SK-N-SH (cell line): ENCODE data around the gene TLCD2. TPM values are rescaled to one million over a fixed set of nuclear protein-coding genes. Genes with fewer than 3 reads are reported as not detected.
"Not testable (repeated sequence)": the region's sequence is repeated elsewhere in the genome, so short reads cannot be mapped to it uniquely, and the experiment has no call there.

Experiments used
- CTCF ChIA-PET: fragments of 300-600, 350-600 bp; formaldehyde crosslinking; extraction: SDS; loops from one replicate; lab custom pipeline; 2021; lab: Yijun Ruan, JAX
- POLR2A ChIA-PET: fragments of 350-600 bp; sonication (Branson Sonifier 250); formaldehyde crosslinking; extraction: SDS; loops from one replicate; lab custom pipeline; 2020; ENCODE audit warnings: antibody characterized with exemption, inconsistent platforms; lab: Yijun Ruan, JAX
- DNase-seq: peaks from one replicate; pipeline ENCODE4 v3.0.0; 2012
- H2AFZ ChIP-seq: fragments of 200-600 bp; sonication (generic); 2 replicates; pipeline ENCODE4 v1.8.1; 2016; ENCODE audit warnings: antibody characterized with exemption, mild to moderate bottlenecking, low read depth
- H3F3A ChIP-seq: fragments of 200-600 bp; sonication (generic); replicated peaks from 2 replicates; pipeline ENCODE3; 2016; ENCODE audit warnings: antibody characterized with exemption, mild to moderate bottlenecking; ENCODE audit not compliant: insufficient read depth
- H3K27ac ChIP-seq, 2 experiments: fragments of 200-500 bp in 1 of 2; fragments of 200-600 bp in 1 of 2; sonication (Bioruptor generic) in 1 of 2; sonication (generic), shearing (Covaris generic) in 1 of 2; 2 replicates each; pipeline versions ENCODE4 v1.5.1 to v1.6.1; 2014 to 2016; ENCODE audit warnings: low read depth in 2 of 2, inconsistent platforms in 1 of 2, low read length in 1 of 2, mild to moderate bottlenecking in 1 of 2, mixed read lengths in 1 of 2
- H3K27me3 ChIP-seq: fragments of 200-600 bp; sonication (generic), shearing (Covaris generic); 2 replicates; pipeline ENCODE4 v1.6.1; 2016; ENCODE audit warnings: mixed run types; ENCODE audit not compliant: insufficient read depth
- H3K36me3 ChIP-seq, 2 experiments: fragments of 200-500 bp in 1 of 2; fragments of 200-600 bp in 1 of 2; sonication (Bioruptor generic) in 1 of 2; sonication (generic) in 1 of 2; replicated peaks in 1 of 2; 2 replicates each; pipeline versions ENCODE3 to v1.5.1; 2014 to 2016; ENCODE audit warnings: low read length in 1 of 2, mild to moderate bottlenecking in 1 of 2; ENCODE audit not compliant: insufficient read depth in 2 of 2, control insufficient read depth in 1 of 2
- H3K4me1 ChIP-seq, 2 experiments: fragments of 200-500 bp in 1 of 2; fragments of 200-600 bp in 1 of 2; sonication (Bioruptor generic) in 1 of 2; sonication (generic), shearing (Covaris generic) in 1 of 2; 2 replicates each; pipeline versions ENCODE4 v1.5.1 to v1.6.1; 2014 to 2016; ENCODE audit warnings: low read depth in 1 of 2, low read length in 1 of 2, mixed run types in 1 of 2; ENCODE audit not compliant: insufficient read depth in 2 of 2, control insufficient read depth in 1 of 2
- H3K4me2 ChIP-seq: fragments of 200-600 bp; sonication (generic), shearing (Covaris generic); 2 replicates; pipeline ENCODE4 v1.6.1; 2017; ENCODE audit warnings: mixed run types
- H3K4me3 ChIP-seq, 2 experiments: fragments of 200-500 bp in 1 of 2; fragments of 200-600 bp in 1 of 2; sonication (Bioruptor generic) in 1 of 2; sonication (generic), shearing (Covaris generic) in 1 of 2; 2 replicates each; pipeline versions ENCODE4 v1.5.1 to v1.8.1; 2014 to 2016; ENCODE audit warnings: low read depth in 2 of 2, inconsistent platforms in 1 of 2, low read length in 1 of 2, mild to moderate bottlenecking in 1 of 2, mixed read lengths in 1 of 2, moderate library complexity in 1 of 2
- H3K79me2 ChIP-seq: fragments of 200-600 bp; sonication (generic); 2 replicates; pipeline ENCODE4 v1.8.1; 2017; ENCODE audit warnings: mild to moderate bottlenecking; ENCODE audit not compliant: insufficient read depth
- H3K9ac ChIP-seq: fragments of 200-600 bp; sonication (generic); 2 replicates; pipeline ENCODE4 v1.6.1; 2017; ENCODE audit warnings: mixed run types
- H3K9me2 ChIP-seq: fragments of 200-600 bp; sonication (generic); 2 replicates; pipeline ENCODE4 v1.6.1; 2017; ENCODE audit warnings: mixed run types
- H3K9me3 ChIP-seq: fragments of 200-600 bp; sonication (generic); 2 replicates; pipeline ENCODE4 v1.6.1; 2017; ENCODE audit warnings: mixed run types, mild to moderate bottlenecking, moderate library complexity
- H4K20me1 ChIP-seq: fragments of 200-600 bp; sonication (generic); 2 replicates; pipeline ENCODE4 v1.6.1; 2017; ENCODE audit warnings: mild to moderate bottlenecking, mixed run types; ENCODE audit not compliant: insufficient read depth
- ELF1 ChIP-seq: IDR thresholded peaks from 2 replicates; pipeline ENCODE4 v1.4.0; 2012
- FOXJ3 ChIP-seq: sonication (generic); formaldehyde crosslinking; IDR thresholded peaks from 2 replicates; pipeline ENCODE4 v1.5.1; 2020; ENCODE audit warnings: mild to moderate bottlenecking, missing genetic modification reagents
- FOXM1 ChIP-seq: IDR thresholded peaks from 2 replicates; pipeline ENCODE4 v1.4.0; 2012; ENCODE audit warnings: low read depth, mild to moderate bottlenecking
- GATA2 ChIP-seq: sonication (generic); formaldehyde crosslinking; IDR thresholded peaks from 2 replicates; pipeline ENCODE4 v1.5.0; 2020; ENCODE audit warnings: mild to moderate bottlenecking, missing genetic modification reagents
- IRF3 ChIP-seq: fragments of 150-350 bp; IDR thresholded peaks from 2 replicates; pipeline ENCODE4 v1.6.1; 2016; ENCODE audit warnings: mild to moderate bottlenecking, low read depth, low read length
- MEF2A ChIP-seq: IDR thresholded peaks from 2 replicates; pipeline ENCODE4 v1.4.0; 2012; ENCODE audit warnings: low read depth, borderline replicate concordance
- NRF1 ChIP-seq: IDR thresholded peaks from 2 replicates; pipeline ENCODE4 v1.6.1; 2012; ENCODE audit warnings: low read depth, mild to moderate bottlenecking, low read length
- PBX3 ChIP-seq: IDR thresholded peaks from 2 replicates; pipeline ENCODE4; 2012
- RAD21 ChIP-seq: IDR thresholded peaks from 2 replicates; pipeline ENCODE4 v1.6.1; 2012; ENCODE audit warnings: mild to moderate bottlenecking, low read length
- REST ChIP-seq: IDR thresholded peaks from 2 replicates; pipeline ENCODE4 v1.6.1; 2012; ENCODE audit warnings: mild to moderate bottlenecking, low read depth, low read length, moderate library complexity
- RXRA ChIP-seq: IDR thresholded peaks from 2 replicates; pipeline ENCODE4 v1.4.0; 2012; ENCODE audit warnings: low read depth, mild to moderate bottlenecking, borderline replicate concordance
- ZBTB33 ChIP-seq: IDR thresholded peaks from 2 replicates; pipeline ENCODE4 v1.4.0; 2012; ENCODE audit warnings: low read depth, borderline replicate concordance
- WGBS: methylation state at CpG from one replicate; pipeline ENCODE4 v1.1.6; 2017; ENCODE audit warnings: low lambda C conversion rate; 5-methylcytosine and 5-hydroxymethylcytosine counted together
- polyA plus RNA-seq, 3 experiments: library from polyadenylated mRNA; depleted of rRNA; stranded (reverse); fragments of >200 nt; gene quantifications; 2 replicates each; pipeline ENCODE4 v1.2.3, GENCODE V29; 2012

TLCD2 gene
- polyA plus RNA-seq, 1 of the 3 experiments (the other 2 are of a cell fraction), result 1.3 TPM

GRCh38 chr17:1673041-1673785 is 37.0 kb downstream of the TLCD2 start:
- no peak for TF ChIP-seq PBX3
- Histone ChIP-seq H3K9me3 (no peaks in the 10 kb centered on the region), H3K36me3 (peaks cover 68 to 79% of the 10 kb centered on the region in 2 experiments), H3K4me1 (peaks cover 0 to 2% of the 10 kb centered on the region in 2 experiments; a peak in 1 of 4 replicates), H3K9ac (no peak overlapping the region), H3K4me2 (no peak overlapping the region), H3K9me2 (no peaks in the 10 kb centered on the region), H3F3A (peaks cover 39% of the 10 kb centered on the region), H3K79me2 (peaks cover 28% of the 10 kb centered on the region), H3K27me3 (no peaks in the 10 kb centered on the region), H4K20me1 (peaks cover 21% of the 10 kb centered on the region), H3K4me3 (no peak overlapping the region), H3K27ac (no peak overlapping the region), H2AFZ (no peak overlapping the region)
- WGBS, result 96% methylated on average over 24 of the region's 26 CpGs
- POLR2A ChIA-PET, result no interaction called here
- CTCF ChIA-PET, result interaction anchor here (1.2 to 1.5 kb wide), 2 partner anchors 9 to 10 kb away, joined by 3 to 5 read pairs; no protein-coding TSS in a partner anchor
- DNase-seq, result no peak

- POLR2A ChIA-PET, H3K9ac ChIP-seq, DNase-seq, H3K4me2 ChIP-seq, H3K27me3 ChIP-seq, H3K4me3 ChIP-seq, H3K9me3 ChIP-seq, H3K9me2 ChIP-seq, H3K27ac ChIP-seq, H3F3A ChIP-seq, H3K4me1 ChIP-seq, H2AFZ ChIP-seq: not testable (repeated sequence)
- CTCF ChIA-PET, result interaction anchor here (1.1 to 1.2 kb wide), 2 partner anchors 9 to 14 kb away, joined by 3 read pairs; partner anchors contain the start of gene RILP
- peaks cover 56% of the 10 kb centered on the region for H3K79me2 ChIP-seq
- H3K36me3 ChIP-seq, result peaks cover 57 to 83% of the 10 kb centered on the region in 2 experiments
- H4K20me1 ChIP-seq, result peaks cover 20% of the 10 kb centered on the region; the same call in 1 of the 2 replicates
- 99% methylated on average over 5 of the region's 5 CpGs for WGBS
Observed at GRCh38 chr17:1663934-1664333, 46.2 kb downstream of the TLCD2 start.

- H3K4me2 ChIP-seq, result no peak overlapping the region
- H3K27ac ChIP-seq, result no peak overlapping the region
- no peak overlapping the region for H3K9ac ChIP-seq
- ChIA-PET CTCF (interaction anchor here (1.0 to 6.8 kb wide), 4 partner anchors 8 to 53 kb away, joined by 3 to 47 read pairs (median 6); partner anchors contain the start of gene RILP), POLR2A (interaction anchor here (1.1 kb wide), 1 partner anchor 11 kb away, joined by 3 read pairs; the partner anchor contains the start of gene RILP)
- WGBS, result 96% methylated on average over 12 of the region's 12 CpGs
- no peak overlapping the region for H3K4me3 ChIP-seq
- no peak overlapping the region for H2AFZ ChIP-seq
- 0 out of 2 replicates have a peak, but pooled peaks cover 10% of the 10 kb centered on the region for H4K20me1 ChIP-seq
- peaks cover 72 to 98% of the 10 kb centered on the region in 2 experiments for H3K36me3 ChIP-seq
- H3K79me2 ChIP-seq, result peaks cover 30% of the 10 kb centered on the region
- H3K27me3 ChIP-seq, result no peaks in the 10 kb centered on the region
- no peak for DNase-seq
- H3K4me1 ChIP-seq, result no peaks in the 10 kb centered on the region
- no peaks in the 10 kb centered on the region for H3K9me2 ChIP-seq
- peaks cover 3% of the 10 kb centered on the region for H3F3A ChIP-seq
- H3K9me3 ChIP-seq, result no peaks in the 10 kb centered on the region
- TF ChIP-seq REST, result no peak
- no peak for TF ChIP-seq ELF1
- no peak for TF ChIP-seq ZBTB33
- no peak for TF ChIP-seq FOXM1
- no peak for TF ChIP-seq MEF2A
- TF ChIP-seq RXRA, result no peak
- TF ChIP-seq GATA2, result no peak
- TF ChIP-seq IRF3, result no peak
- TF ChIP-seq FOXJ3 (CRISPR knock-in tag), result no peak
- TF ChIP-seq NRF1, result no peak
- TF ChIP-seq RAD21, result no peak
Observed at GRCh38 chr17:1661045-1661444, 49.1 kb downstream of the TLCD2 start.
